Measurements from ENCODE around the gene GALK1. TPM values are rescaled to one million over a fixed set of nuclear protein-coding genes. Genes with fewer than 3 reads are reported as not detected.

GALK1 gene
- total and polyA plus RNA-seq, 2 of the 13 experiments (the other 11 are each of a cell fraction or from before 2014, with no cell fraction given): 59.9 to 93.6 TPM

DNA sequence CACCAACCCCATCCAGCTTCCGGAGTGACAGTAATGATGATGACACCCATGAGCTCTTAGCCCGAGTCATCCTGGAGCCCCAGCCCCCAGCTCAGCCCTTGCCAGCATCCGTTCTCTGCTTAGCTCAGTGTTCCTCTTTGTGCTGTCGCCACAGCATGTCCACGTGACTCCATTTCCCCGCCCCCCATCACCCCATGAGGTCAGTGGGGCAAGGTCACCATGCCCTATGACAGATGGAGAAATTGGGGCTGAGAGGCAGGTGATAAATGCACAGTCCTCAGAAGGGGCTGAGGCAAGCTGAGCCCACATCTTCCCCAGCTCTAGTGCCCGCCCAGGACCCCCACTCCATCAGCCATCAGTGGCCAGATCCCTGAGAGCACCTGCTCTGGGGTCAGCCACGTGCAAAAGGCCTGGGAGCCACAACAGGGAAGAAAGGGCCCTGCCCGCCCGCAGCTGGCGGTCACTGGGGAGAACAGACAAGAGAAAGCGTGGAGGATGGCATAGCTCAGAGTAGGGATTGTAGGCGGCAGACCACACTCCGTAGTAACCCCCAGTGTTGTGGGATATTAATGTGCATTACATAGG, 26.7 kb downstream of the GALK1 start (continued):
- TF ChIP-seq ZBTB44 (CRISPR knock-in tag; IDR thresholded peaks at IDR 0.05): no peak
- TF ChIP-seq E2F1 (CRISPR knock-in tag; IDR thresholded peaks at IDR 0.05): no peak
- TF ChIP-seq POLR2A (IDR thresholded peaks at IDR 0.05; ENCODE audit: insufficient read depth in 1 of 2, low read depth in 2 of 2, low read length in 2 of 2): no peak
- TF ChIP-seq GPBP1L1 (CRISPR knock-in tag; IDR thresholded peaks at IDR 0.05): no peak
- TF ChIP-seq PRDM15 (CRISPR knock-in tag; IDR thresholded peaks at IDR 0.05): no peak
- TF ChIP-seq GATAD2A (CRISPR knock-in tag; IDR thresholded peaks at IDR 0.05): peak; percentile 66
- TF ChIP-seq, protein P1, sequence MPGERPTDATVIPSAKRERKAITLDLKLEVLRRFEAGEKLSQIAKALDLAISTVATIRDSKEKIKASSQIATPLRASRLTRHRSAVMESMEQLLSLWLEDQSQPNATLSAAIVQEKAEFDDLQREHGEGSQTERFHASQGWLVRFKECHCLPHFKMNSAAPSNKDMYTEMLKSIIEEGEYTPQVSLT (CRISPR knock-in tag; IDR thresholded peaks at IDR 0.05; ENCODE audit: borderline replicate concordance, low read depth): no peak
- TF ChIP-seq CCAR2 (optimal IDR thresholded peaks at IDR 0.05; ENCODE audit: low read depth, low read length): no peak
- TF ChIP-seq DR1 (CRISPR knock-in tag; IDR thresholded peaks at IDR 0.05): no peak
- no peak; the same call in 1 of the 2 replicates for TF ChIP-seq THAP11 (CRISPR knock-in tag; IDR thresholded peaks at IDR 0.05)
- no peak for TF ChIP-seq ZNF644 (CRISPR knock-in tag; IDR thresholded peaks at IDR 0.05; ENCODE audit: low read depth)
- no peak for TF ChIP-seq ZBTB42 (CRISPR knock-in tag; IDR thresholded peaks at IDR 0.05)
- TF ChIP-seq ZMYM4 (CRISPR knock-in tag; IDR thresholded peaks at IDR 0.05): no peak
- TF ChIP-seq, protein P2, sequence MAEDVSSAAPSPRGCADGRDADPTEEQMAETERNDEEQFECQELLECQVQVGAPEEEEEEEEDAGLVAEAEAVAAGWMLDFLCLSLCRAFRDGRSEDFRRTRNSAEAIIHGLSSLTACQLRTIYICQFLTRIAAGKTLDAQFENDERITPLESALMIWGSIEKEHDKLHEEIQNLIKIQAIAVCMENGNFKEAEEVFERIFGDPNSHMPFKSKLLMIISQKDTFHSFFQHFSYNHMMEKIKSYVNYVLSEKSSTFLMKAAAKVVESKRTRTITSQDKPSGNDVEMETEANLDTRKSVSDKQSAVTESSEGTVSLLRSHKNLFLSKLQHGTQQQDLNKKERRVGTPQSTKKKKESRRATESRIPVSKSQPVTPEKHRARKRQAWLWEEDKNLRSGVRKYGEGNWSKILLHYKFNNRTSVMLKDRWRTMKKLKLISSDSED (CRISPR knock-in tag; IDR thresholded peaks at IDR 0.05): no peak
- TF ChIP-seq, protein P3, sequence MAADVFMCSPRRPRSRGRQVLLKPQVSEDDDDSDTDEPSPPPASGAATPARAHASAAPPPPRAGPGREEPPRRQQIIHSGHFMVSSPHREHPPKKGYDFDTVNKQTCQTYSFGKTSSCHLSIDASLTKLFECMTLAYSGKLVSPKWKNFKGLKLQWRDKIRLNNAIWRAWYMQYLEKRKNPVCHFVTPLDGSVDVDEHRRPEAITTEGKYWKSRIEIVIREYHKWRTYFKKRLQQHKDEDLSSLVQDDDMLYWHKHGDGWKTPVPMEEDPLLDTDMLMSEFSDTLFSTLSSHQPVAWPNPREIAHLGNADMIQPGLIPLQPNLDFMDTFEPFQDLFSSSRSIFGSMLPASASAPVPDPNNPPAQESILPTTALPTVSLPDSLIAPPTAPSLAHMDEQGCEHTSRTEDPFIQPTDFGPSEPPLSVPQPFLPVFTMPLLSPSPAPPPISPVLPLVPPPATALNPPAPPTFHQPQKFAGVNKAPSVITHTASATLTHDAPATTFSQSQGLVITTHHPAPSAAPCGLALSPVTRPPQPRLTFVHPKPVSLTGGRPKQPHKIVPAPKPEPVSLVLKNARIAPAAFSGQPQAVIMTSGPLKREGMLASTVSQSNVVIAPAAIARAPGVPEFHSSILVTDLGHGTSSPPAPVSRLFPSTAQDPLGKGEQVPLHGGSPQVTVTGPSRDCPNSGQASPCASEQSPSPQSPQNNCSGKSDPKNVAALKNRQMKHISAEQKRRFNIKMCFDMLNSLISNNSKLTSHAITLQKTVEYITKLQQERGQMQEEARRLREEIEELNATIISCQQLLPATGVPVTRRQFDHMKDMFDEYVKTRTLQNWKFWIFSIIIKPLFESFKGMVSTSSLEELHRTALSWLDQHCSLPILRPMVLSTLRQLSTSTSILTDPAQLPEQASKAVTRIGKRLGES (CRISPR knock-in tag; IDR thresholded peaks at IDR 0.05; ENCODE audit: borderline replicate concordance): no peak

Data from HepG2 (cell line).